Measurements from ENCODE around the gene WFDC1.

The WFDC1 gene

DNA sequence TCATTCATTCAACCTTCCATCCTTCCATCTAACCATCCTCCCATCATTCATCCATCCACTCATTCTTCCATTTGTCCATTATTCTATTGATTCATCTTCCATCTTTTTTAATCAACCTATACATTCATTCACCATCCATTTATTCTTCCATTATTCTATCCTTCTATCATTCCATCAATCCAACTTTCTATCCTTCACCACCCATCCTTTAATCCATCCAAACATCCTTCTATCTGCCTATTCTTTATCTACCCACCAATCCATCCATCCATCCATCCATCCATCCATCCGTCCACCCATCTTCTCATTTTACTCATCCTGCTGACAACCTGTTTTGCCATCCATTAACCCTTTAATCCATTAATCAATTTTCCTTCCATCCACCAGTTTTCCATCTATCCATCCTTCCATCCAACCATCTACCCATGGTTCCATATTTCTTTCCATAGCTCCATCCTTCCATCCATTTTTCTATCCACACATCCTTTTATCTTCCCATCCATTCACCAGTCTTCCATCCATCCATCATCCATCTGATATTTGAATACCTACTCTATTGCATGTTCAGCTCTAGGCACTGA, 21.8 kb upstream of the WFDC1 start:
- DNase-seq = no peak

DNA sequence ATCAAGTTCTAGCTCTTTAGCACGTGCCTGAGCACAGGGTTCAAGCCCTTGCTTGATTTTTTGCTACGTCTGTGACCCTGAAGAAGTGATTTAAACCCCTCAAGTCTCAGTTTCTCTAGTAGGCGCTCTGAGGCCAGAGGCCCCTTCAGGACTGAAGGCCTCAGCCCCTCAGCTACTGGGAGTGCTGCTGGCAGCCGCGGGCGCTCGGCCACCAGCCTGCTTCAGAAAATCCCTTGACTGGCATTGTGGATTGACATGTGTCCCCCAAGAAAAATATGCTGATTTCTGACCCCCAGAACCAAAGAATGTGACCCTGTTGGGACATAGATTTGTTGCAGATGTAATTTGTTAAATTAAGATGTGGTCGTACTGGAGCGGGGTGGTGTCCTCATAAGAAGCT, 20.2 kb upstream of the WFDC1 start:
- DNase-seq = no peak

DNA sequence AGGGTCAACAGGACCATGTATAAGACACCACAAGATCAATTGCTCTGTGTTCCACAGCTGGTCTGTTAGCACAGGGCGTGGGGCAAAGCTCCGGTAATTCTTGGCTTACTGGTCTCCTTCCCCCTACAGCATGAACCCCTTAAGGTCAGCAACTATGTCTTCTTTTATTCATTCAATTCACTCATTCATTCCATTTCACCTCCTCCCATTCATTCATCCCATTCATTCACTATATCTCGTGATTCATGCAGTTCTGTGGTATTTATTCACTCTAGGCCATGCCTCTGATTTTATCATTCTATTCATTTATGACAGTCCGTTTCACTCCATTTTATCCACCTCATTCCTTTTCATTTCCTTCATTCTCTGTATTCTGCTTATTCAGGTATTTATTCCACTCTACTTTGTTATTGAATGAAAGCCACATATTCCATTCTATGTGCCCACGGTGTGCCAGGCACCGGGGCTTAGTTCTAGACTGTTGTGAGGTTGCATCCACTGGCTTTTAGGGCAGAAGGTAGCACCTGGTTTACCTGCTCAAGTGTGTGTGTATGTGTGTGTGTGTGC, 19.0 kb upstream of the WFDC1 start:
- DNase-seq = no peak

DNA sequence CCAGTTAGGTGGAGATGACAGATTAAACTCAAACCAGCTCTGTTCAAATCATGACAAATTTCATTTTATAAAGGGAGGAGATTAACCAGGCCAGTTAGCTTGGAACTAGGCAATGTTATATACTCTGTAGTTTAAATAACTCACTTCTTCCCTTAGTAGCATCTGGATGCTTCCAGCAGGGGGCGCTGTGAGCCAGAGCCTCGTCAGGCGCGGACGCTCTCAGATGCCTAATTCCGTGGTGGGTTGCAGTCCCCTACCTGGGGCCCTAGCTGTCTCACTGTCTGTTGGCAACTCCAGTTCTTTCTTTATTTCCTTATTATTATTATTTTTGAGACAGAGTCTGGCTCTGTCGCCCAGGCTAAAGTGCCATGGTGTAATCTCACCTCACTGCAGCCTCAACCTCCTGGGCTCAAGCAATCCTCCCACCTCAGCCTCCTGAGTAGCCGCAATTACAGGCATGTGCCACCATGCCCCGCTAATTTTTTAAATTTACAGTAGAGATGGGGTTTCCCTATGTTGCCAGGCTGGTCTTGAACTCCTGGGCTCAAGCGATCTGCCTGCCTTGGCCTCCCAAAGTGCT, 17.3 kb upstream of the WFDC1 start:
- DNase-seq = peak in 45 of 56 donors; percentile 6 to 84 (median 42)

DNA sequence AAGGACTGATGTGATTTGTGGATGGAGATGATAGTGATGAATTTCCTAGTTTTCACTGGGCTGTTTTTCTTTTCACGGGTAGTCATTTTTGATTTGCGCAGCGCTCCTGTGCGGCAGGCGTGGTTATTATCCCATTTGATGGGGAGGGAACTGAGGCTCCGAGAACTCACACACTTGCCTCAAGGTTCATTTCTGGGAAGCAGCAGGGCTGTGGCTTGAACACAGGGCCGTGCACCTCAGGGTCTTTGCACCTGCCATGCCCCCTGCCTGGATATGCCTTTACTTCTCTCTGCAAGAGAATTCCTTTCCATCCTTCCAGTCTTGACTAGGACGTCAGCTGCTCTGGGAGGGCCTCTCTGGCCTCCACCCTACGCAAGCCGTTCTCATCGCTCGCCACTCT, 16.3 kb upstream of the WFDC1 start:
- no peak for DNase-seq

DNA sequence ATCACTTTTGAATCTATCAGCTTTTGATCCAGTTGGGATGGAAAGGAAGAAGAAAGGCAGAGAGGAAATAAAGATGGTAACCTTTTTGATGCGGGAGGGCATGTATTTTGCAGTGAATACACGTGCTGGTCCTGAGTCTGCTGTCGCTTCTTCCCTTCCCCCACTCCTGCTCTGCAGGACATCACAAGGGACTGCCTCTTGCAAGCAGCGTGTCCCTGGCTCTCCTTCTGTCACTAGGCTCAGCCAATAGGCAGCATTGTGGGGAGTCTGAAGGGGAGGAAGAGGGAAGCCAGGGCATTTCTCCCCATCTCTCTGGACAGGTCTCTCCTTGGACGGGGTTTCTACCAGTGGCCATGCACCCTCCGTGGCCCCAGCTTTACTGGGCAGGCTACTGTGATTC, 15.7 kb upstream of the WFDC1 start:
- peak in 41 of 56 donors; percentile 5 to 76 (median 28) for DNase-seq

DNA sequence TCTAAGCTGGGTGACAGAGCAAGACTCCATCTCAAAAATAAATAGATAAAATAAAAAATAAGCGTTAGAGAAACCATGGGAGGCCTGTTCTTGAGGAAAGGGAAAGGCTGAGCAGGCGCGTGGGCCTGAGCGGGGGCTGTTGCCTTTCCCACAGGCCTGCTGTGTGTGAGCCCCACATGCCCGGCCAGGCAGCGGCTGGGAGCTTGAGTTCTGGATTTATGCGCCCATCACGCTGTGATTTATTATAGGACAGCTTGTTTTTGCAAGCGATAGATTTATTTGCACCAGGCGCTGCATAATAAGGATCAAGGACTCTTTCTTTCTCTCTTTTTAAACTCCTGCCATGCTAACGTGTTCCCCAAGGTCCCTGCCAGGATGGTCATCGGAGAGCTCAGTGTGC, 14.8 kb upstream of the WFDC1 start:
- no peak for DNase-seq

DNA sequence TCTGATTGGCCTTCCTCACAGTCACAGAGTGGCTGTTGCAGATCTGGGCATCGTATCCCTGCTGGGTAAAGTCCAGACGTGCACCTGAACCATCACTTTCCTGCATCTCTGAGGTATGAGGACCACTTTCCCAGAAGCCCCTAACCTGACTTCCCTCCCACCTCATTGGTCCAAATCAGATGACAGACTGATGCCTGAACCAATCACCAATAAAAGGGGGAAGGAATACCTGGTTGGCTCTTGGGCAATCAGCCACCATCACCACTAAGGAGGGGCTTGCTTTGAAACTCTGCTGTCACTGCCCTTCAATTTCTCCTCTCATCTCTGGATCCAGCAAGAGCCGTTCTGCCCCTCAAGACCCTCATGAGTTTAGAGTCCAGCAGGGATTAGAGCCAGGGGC, 13.6 kb upstream of the WFDC1 start:
- DNase-seq = no peak

DNA sequence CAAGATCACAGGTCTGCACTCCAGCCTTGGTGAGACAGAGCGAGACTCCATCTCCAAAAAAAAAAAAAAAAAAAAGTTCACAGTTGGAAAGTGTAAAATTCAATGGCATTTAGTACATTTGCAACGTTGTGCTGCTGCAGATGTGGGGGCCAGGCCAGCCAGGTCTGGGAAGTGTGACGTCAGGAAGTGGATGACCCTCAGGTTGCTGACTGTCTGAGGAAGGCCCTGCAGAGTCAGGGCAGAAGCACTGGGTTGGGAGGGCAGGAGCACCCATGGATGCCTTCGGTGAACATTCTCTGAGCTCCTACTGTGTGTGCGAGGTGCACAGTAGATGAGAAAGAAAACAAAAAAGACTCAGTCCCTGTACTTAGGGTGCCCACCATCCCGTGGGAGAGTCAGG, 12.1 kb upstream of the WFDC1 start:
- DNase-seq = no peak

DNA sequence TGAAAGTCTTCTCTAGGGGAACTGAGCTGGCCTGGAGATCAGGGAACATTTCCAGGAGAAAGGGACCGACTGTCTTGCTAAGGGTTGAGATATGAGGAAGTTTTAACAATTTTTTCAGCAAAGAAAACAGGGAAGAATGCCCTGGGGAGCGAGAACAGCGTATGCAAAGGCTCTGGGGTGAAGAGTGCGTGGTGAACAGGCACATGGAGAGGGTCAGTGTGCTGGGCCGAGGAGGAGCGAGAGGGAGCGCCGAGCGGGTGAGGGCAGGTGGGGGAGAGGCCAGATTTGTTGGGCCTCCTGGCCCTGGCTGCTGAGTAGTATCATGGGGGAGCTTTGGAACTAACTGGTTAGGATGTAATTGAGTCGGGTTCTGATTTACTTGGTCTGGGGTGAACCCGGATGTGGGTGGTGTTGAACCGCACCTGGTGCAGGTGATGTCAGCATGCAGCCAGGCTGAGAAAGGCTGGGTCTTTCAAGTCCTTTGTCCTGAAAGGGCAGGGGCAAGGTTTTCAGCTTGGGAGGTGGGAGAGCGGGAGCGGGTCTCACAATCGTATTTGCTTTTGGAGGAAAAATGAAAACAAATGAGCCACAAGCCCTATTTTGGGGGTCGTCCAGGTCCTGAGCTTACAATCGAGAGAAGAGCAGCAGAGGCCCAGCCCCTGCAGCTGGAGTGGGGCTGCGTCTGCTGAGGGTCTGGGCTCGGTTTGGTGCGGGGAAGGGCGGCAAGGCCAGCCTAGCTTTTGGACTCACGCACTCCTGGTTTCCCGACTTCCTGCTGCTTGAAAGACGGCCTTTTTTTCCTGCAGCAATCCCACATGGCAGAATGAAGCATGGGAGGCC, 11.1 kb upstream of the WFDC1 start:
- DNase-seq = no peak

DNA sequence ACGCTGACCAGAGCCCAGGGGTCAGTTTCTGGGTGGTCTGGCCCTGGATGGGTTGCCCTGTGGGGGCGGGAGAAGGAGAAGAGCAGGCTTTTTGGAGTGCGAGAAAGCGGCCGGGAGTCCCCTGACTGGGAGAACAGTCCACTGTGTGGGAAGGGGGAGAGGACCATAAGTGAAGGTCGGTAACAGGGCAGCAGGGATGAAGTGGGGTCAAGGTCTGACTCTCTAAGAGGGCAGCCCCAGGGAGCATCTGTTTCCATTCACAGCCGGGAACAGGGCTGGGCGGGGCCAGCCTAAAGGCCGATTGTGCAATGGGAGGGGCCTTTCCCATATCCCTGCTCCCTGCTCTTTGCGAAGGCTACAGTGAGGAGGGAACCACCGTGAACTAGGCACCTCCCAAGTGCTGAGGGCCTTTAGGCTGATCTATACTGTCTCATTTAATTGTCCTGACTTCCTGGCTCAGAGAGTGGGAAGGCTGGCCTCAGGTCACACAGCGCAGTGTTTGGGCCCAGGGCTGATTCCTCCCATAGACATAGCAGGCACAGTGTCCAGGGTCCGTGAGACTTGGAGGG, 10.4 kb upstream of the WFDC1 start:
- DNase-seq = no peak

DNA sequence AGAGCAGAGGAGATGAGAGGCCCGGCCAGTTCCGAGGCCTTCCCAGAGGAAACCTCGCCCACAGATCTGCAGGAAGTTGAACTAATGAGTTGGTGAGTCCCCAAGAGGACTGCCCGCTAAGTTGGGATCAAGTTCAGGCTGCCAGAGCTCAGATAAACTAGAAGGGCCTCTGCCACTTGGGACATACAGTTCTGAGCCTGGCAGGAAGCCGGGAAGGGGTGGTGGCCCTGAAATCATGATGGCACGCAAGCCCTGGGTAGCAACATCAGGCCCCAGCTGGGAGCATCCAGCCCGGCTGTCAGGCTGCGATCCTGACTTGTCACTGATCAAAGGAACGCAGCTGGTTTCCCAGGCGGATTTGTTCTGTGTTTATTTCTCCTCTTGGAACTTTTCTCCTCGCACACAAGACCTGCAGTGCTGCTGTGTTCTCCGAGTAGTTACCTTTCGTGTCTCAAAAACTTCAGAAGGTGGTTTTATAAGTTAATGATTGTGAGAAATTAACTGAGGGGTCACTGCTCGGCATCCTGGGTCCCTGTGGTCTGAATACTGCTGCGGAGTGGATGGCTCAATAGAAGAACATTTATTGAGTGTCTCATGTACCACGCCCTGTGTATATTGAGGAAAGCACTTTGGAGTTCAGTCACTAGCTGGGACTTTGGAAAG, 8.0 kb upstream of the WFDC1 start:
- DNase-seq = no peak

DNA sequence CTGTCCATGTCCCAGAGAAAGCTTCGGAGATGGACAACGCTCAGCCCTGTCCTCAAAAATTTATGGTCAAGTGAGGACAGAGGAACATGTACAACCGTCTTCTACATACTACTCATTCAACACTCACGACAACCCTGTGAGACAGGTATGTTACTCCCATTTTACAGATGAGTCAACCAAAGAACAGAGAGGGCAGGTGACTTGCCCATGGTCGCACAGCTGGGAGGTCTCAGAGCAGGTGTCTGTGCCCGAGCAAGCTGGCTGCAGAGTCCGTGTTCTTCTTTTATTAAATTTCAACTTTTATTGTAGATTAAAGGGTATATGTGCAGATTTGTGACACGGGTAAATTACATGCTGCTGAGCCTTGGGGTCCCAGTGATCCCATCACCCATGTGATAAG, 5.8 kb upstream of the WFDC1 start:
- DNase-seq = no peak

DNA sequence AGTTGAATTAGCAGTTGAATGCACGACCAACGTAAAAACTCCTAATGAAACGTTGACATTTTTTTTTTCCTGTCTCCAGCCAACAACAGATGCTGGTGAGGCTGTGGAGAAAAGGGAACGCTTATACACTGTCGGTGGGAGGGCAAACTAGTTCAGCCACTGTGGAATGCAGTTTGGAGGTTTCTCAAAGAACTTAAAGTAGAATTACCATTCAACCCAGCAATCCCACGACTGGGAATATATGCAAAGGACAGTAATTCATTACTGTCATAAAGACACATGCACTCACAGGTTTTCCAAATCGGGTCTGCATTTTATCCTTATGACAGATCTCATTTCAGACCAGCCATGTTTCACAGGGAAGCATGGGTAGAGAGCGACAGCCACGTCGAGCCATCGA, 3.5 kb upstream of the WFDC1 start:
- DNase-seq = no peak

DNA sequence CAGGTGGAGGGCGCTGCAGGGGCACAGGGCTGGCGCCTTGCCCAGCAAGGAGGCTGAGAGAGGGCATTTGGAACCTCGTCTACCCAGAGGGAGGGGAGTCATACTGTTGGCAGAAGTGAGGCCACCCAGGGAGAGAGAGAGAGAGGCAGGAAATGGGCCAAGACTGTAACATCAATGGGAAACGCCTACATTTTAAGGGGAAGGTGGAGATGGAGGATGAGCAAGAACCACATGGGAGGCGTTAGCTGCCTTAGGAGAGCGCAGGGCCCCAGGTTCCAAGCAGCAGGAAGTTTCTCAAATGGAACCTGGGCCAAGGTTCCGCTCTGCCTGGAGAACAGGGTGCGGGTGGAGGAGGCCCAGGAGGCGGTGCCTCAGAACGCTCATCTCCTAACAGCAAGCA, 2.7 kb upstream of the WFDC1 start:
- no peak for DNase-seq

DNA sequence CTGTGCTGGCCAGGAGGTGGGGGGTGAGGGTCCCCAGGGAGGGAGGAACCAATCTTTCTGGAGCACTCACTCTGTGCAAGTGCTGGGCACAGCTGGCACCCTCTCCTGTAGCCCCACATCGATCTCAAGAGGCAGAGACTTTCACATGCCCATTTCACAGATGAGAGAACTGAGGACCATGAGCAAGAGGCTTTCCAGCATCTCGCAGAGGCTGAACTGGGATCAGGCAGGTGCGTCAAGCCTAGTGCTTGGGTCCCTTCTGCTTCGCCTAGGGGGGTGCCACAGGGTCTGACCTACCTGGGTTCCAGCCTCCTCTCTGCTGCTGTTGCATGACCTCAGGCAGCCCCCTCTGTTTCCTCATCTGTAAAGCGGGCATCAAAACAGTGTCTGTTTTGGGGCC, 1.3 kb upstream of the WFDC1 start:
- no peak for DNase-seq

DNA sequence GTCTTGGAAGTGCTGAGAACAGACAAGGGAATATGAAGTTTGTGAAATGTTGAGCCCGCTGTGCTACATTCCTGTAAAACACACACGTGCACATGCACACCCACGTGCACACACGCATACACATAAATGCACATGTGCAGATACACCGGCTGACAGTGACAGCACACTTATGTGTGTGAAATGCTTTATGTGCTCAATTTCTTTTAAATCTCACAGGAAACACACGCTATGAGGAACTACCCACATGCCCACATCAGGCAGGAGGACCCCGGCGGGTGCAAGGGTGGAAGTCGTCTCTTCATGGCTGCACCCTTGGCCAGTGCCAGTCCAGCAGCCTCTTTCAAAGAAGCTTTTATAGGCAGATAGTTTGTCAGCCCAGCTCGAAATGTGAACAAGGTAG, 561 bp upstream of the WFDC1 start:
- no peak for DNase-seq

DNA sequence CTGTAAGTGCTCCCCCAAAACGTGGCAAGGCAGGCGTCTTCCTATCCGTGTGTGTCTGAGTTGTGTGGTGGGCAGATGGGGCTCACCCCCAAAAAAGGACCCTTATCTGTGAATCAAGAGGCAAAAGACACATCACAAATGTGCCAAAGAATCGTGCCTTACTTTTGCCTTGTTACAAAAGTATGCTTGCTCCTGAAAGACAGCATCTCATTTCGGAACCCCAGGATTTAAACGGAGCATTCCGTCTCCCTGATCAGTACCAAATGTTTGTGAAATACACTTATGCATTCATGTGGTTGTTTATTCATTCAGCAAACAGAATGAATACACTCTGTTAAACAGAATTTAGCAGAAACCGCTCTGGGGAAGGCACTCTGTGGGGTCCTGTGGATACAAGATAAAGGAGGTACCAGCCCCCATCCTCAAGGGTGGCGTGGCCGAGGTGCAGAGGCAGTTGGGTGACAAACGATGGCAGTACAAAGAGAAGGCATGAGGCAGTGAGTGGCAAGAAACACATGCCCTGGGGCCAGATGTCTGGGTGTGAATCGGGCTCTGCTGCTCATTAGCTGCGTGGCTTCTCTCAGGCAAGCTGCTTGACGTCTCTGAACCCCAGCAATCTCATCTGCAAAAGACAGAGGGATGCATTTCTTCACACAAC, 654 bp downstream of the WFDC1 start:
- peak in 1 of 56 donors; percentile 25 for DNase-seq

DNA sequence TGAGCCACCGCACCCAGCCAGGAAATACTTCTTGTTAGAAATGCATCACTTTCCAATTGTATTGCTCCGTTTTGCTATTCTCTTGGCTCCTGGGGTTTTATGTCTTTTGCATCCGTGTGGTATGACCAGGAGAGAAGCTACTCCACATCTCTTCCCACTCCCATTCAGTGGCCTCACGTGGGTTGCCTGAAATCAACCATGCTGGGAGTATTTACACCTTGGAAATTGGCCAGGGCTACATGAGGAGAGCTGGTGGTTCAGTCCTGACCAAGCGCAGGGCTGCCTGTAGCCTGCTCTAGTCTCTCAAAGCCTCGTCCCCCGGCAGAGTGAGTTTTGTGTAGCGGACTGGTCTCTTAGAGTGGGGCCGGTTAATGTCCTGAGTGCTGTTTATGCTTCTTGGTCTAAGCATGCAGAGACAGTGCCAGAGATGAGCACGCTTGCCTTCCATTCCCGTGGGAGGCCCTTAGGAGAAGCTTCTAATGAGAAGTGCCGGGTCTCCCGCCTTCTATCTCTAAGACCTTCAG, 3.8 kb downstream of the WFDC1 start:
- DNase-seq = no peak

DNA sequence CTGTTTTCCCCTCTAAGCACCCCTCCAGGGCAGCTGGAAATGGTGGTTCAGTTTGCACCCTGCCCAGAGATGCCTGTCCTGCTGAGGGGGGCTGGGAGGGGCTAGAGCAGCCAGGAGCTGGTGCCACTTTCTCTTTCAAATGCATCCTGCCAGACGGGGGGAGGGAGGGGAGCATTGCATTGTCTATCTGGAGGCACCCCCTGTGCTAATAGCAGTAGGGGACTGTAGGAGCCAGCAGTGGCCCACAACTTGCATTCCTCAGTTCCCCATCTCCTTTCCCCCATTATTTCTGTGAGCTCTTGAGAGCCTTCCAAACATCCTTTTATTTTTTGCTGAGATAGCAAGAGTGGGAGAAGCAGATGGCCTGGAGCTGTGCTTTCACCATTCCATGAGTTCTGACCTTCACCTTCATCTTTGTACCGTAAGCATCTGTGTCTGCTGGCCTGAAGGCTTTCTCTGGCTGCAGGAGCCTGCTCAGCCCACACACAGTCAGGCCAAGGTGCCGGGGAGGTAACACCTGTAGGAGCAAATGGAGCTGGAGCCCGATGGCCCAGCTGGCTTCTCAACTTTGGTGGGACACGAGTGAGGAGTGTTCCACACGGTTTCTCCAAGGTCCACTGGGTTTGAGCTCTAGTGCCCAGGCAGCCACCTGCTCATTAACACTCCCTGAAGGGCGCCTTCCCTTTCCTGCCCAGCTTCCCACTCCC, 5.2 kb downstream of the WFDC1 start:
- DNase-seq = peak in 1 of 56 donors; percentile 8
